Measurements from ENCODE around the gene ATE1. TPM values are rescaled to one million over a fixed set of nuclear protein-coding genes. Genes with fewer than 3 reads are reported as not detected.
"Not testable (repeated sequence)": the region's sequence is repeated elsewhere in the genome, so short reads cannot be mapped to it uniquely, and the experiment has no call there.

Gene ATE1
- total and polyA plus RNA-seq, 2 experiments from 2014 or later = 17.4 to 24.5 TPM

- Histone ChIP-seq H4K20me1 (replicated peaks; ENCODE audit: insufficient read depth) (0 out of 2 replicates have a peak, but pooled peaks cover 3% of the 10 kb centered on the region), H3F3A (replicated peaks; ENCODE audit: low read depth) (no peaks in the 10 kb centered on the region), H3K79me2 (replicated peaks; ENCODE audit: insufficient read depth) (peaks cover 57% of the 10 kb centered on the region), H3K36me3 (ENCODE audit: insufficient read depth) (peaks cover 3% of the 10 kb centered on the region; the same call in 1 of the 2 replicates), H3K4me3 (no peak overlapping the region), H2AFZ (no peak overlapping the region), H3K27me3 (ENCODE audit: insufficient read depth) (no peaks in the 10 kb centered on the region), H3K4me2 (no peak overlapping the region), H3K4me1 (ENCODE audit: insufficient read depth) (peaks cover 4% of the 10 kb centered on the region; the same call in 1 of the 2 replicates), H3K9me2 (ENCODE audit: insufficient read depth) (no peaks in the 10 kb centered on the region), H3K27ac (ENCODE audit: low read depth) (no peak overlapping the region)
- no peak for ATAC-seq
- H3K27ac Mint-ChIP-seq = no peak overlapping the region
- TF ChIP-seq REST (IDR thresholded peaks at IDR 0.05; ENCODE audit: unreplicated experiment) = no peak
- no peaks in the 10 kb centered on the region for H3K27me3 Mint-ChIP-seq (ENCODE audit: insufficient read depth, low read depth, poor library complexity)
- no peak for DNase-seq (ENCODE audit: low spot score)
- H3K4me3 Mint-ChIP-seq = no peak overlapping the region
- peaks cover 64% of the 10 kb centered on the region for H3K36me3 Mint-ChIP-seq (ENCODE audit: low read depth)
- H3K4me1 Mint-ChIP-seq = peaks cover 7% of the 10 kb centered on the region; the same call in 2 of the 3 replicates
- H3K9me3 Mint-ChIP-seq = peaks cover 8% of the 10 kb centered on the region; the same call in 1 of the 3 replicates
Observed at GRCh38 chr10:121919666-121920065, 8.2 kb downstream of the ATE1 start.

- peaks cover 71% of the 10 kb centered on the region for H3K36me3 Mint-ChIP-seq (ENCODE audit: low read depth)
- H3F3A ChIP-seq (replicated peaks; ENCODE audit: low read depth); H3K4me1 Mint-ChIP-seq; H3K9me3 Mint-ChIP-seq; H3K4me3 Mint-ChIP-seq; H3K4me1 ChIP-seq (ENCODE audit: insufficient read depth); H3K9me2 ChIP-seq (ENCODE audit: insufficient read depth); H2AFZ ChIP-seq; H3K27ac ChIP-seq (ENCODE audit: low read depth); H3K36me3 ChIP-seq (ENCODE audit: insufficient read depth); H3K4me3 ChIP-seq; H3K27me3 Mint-ChIP-seq (ENCODE audit: insufficient read depth, low read depth, poor library complexity); DNase-seq (ENCODE audit: low spot score); ATAC-seq; H3K27me3 ChIP-seq (ENCODE audit: insufficient read depth); H4K20me1 ChIP-seq (replicated peaks; ENCODE audit: insufficient read depth); H3K4me2 ChIP-seq; H3K27ac Mint-ChIP-seq: not testable (repeated sequence)
- H3K79me2 ChIP-seq (replicated peaks; ENCODE audit: insufficient read depth) = peaks cover 57% of the 10 kb centered on the region
Observed at GRCh38 chr10:121918800-121919199, 9.0 kb downstream of the ATE1 start.

- Histone ChIP-seq H3K27ac (ENCODE audit: low read depth) (no peak overlapping the region), H3K79me2 (replicated peaks; ENCODE audit: insufficient read depth) (peaks cover 48% of the 10 kb centered on the region), H3K4me1 (ENCODE audit: insufficient read depth) (peaks cover 4% of the 10 kb centered on the region; the same call in 1 of the 2 replicates), H4K20me1 (replicated peaks; ENCODE audit: insufficient read depth) (no peaks in the 10 kb centered on the region; the same call in 1 of the 2 replicates), H2AFZ (no peak overlapping the region), H3K36me3 (ENCODE audit: insufficient read depth) (peaks cover 9% of the 10 kb centered on the region; the same call in 1 of the 2 replicates), H3K9me2 (ENCODE audit: insufficient read depth) (no peaks in the 10 kb centered on the region), H3F3A (replicated peaks; ENCODE audit: low read depth) (no peaks in the 10 kb centered on the region), H3K4me2 (no peak overlapping the region), H3K27me3 (ENCODE audit: insufficient read depth) (no peaks in the 10 kb centered on the region), H3K4me3 (no peak overlapping the region)
- DNase-seq (ENCODE audit: low spot score) (no peak), ATAC-seq (no peak)
- H3K27ac Mint-ChIP-seq = no peak overlapping the region
- H3K4me3 Mint-ChIP-seq = no peak overlapping the region
- peaks cover 7% of the 10 kb centered on the region; the same call in 1 of the 3 replicates for H3K9me3 Mint-ChIP-seq
- peaks cover 7% of the 10 kb centered on the region; the same call in 2 of the 3 replicates for H3K4me1 Mint-ChIP-seq
- H3K36me3 Mint-ChIP-seq (ENCODE audit: low read depth) = peaks cover 73% of the 10 kb centered on the region
- peaks cover 3% of the 10 kb centered on the region for H3K27me3 Mint-ChIP-seq (ENCODE audit: insufficient read depth, low read depth, poor library complexity)
- TF ChIP-seq EZH2 (IDR thresholded peaks at IDR 0.05; ENCODE audit: low read depth, unreplicated experiment) (no peak), NANOG (IDR thresholded peaks at IDR 0.05; ENCODE audit: borderline replicate concordance) (no peak), ETS1 (IDR thresholded peaks at IDR 0.05) (no peak), ZNF462 (CRISPR knock-in tag; IDR thresholded peaks at IDR 0.05) (no peak)
Observed at GRCh38 chr10:121914661-121915060, 13.2 kb downstream of the ATE1 start.

Data from GM23338 (cell line).